H1 (cell line): Measurements from ENCODE around the gene CHAC1. TPM values are rescaled to one million over a fixed set of nuclear protein-coding genes. Genes with fewer than 3 reads are reported as not detected.

Source experiments
- CTCF ChIA-PET: fragments of 300-600 bp; sonication (Branson Sonifier 250); formaldehyde crosslinking; loops from one replicate; lab custom pipeline; 2021; ENCODE audit not compliant: partially characterized antibody; lab: Charles Lee
- POLR2A ChIA-PET: fragments of 300-600 bp; sonication (Branson Sonifier 250); formaldehyde crosslinking; loops from one replicate; lab custom pipeline; 2021; ENCODE audit warnings: inconsistent platforms; ENCODE audit not compliant: partially characterized antibody; lab: Charles Lee
- DNase-seq, 2 experiments: peaks; one replicate each; pipeline versions ENCODE4 v3.0.0 to v3.0.0-alpha.2; 2010 to 2022; ENCODE audit warnings: low spot score in 2 of 2, low read depth in 1 of 2, mixed read lengths in 1 of 2
- FAIRE-seq: peaks from 2 replicates; lab custom pipeline; 2011; peaks lifted over from hg19 to GRCh38; lab: Jason Lieb, UNC
- H2AFZ ChIP-seq: 2 replicates; pipeline ENCODE4 v1.8.1; 2012; ENCODE audit warnings: low read length, inconsistent platforms
- H2AK5ac ChIP-seq: 2 replicates; pipeline ENCODE4 v1.6.1; 2013; ENCODE audit warnings: low read depth, low read length
- H2BK120ac ChIP-seq: replicated peaks from 2 replicates; pipeline ENCODE3; 2013; ENCODE audit warnings: low read depth, low read length, inconsistent platforms
- H2BK12ac ChIP-seq: 2 replicates; pipeline ENCODE4 v1.6.1; 2013; ENCODE audit warnings: low read depth, low read length
- H2BK15ac ChIP-seq: 2 replicates; pipeline ENCODE4 v1.6.1; 2013; ENCODE audit warnings: low read length
- H2BK20ac ChIP-seq: 2 replicates; pipeline ENCODE4 v1.6.1; 2013; ENCODE audit warnings: low read length
- H2BK5ac ChIP-seq: 2 replicates; pipeline ENCODE4 v1.6.1; 2013; ENCODE audit warnings: low read depth, low read length
- H3K14ac ChIP-seq: 2 replicates; pipeline ENCODE4 v1.6.1; 2013; ENCODE audit warnings: inconsistent platforms; ENCODE audit not compliant: insufficient read length
- H3K18ac ChIP-seq: 2 replicates; pipeline ENCODE4 v1.6.1; 2013; ENCODE audit warnings: low read length; ENCODE audit errors: extremely low read depth
- H3K23ac ChIP-seq: 2 replicates; pipeline ENCODE4 v1.6.1; 2013; ENCODE audit warnings: inconsistent platforms; ENCODE audit not compliant: insufficient read length
- H3K23me2 ChIP-seq: 2 replicates; pipeline ENCODE4 v1.6.1; 2013; ENCODE audit warnings: low read depth, low read length
- H3K27ac ChIP-seq: 2 replicates; pipeline ENCODE4 v1.6.1; 2011; ENCODE audit warnings: low read depth, low read length, inconsistent platforms
- H3K27me3 ChIP-seq, 4 experiments: replicated peaks in 1 of 4; 1 replicate in 1 of 4; 2 replicates in 3 of 4; pipeline versions ENCODE4 v1.6.1 to v1.8.1; 2011 to 2013; ENCODE audit warnings: low read length in 3 of 4, mild to moderate bottlenecking in 3 of 4, inconsistent platforms in 2 of 4, mixed read lengths in 2 of 4, moderate library complexity in 1 of 4; ENCODE audit not compliant: control insufficient read depth in 3 of 4, insufficient read depth in 3 of 4; ENCODE audit errors: extremely low read depth in 1 of 4
- H3K36me3 ChIP-seq, 4 experiments: 2 replicates each; pipeline versions ENCODE4 v1.6.1 to v1.8.1; 2011 to 2013; ENCODE audit warnings: mild to moderate bottlenecking in 4 of 4, low read length in 3 of 4, moderate library complexity in 2 of 4, control low read depth in 1 of 4, inconsistent platforms in 1 of 4; ENCODE audit not compliant: insufficient read depth in 4 of 4, control insufficient read depth in 2 of 4
- H3K4ac ChIP-seq: replicated peaks from 2 replicates; pipeline ENCODE3; 2013; ENCODE audit warnings: low read length, low read depth, mixed read lengths, inconsistent platforms; ENCODE audit not compliant: insufficient read length
- H3K4me1 ChIP-seq, 4 experiments: replicated peaks in 1 of 4; 1 replicate in 1 of 4; 2 replicates in 3 of 4; pipeline versions ENCODE4 v1.6.1 to v1.8.1; 2011 to 2013; ENCODE audit warnings: low read length in 3 of 4, inconsistent platforms in 2 of 4, mixed read lengths in 1 of 4; ENCODE audit not compliant: insufficient read depth in 4 of 4, control insufficient read depth in 3 of 4
- H3K4me2 ChIP-seq, 2 experiments: 2 replicates each; pipeline versions ENCODE4 v1.6.1 to v1.8.1; 2011 to 2013; ENCODE audit warnings: low read depth in 2 of 2, low read length in 2 of 2, control low read depth in 1 of 2, inconsistent platforms in 1 of 2, mild to moderate bottlenecking in 1 of 2; ENCODE audit not compliant: insufficient read depth in 1 of 2
- H3K4me3 ChIP-seq, 4 experiments: fragments of 200-600, 300-600 bp in 1 of 4; sonication (generic), shearing (Covaris generic), sonication (Bioruptor Twin) in 1 of 4; 2 replicates each; pipeline versions ENCODE4 v1.5.1 to v1.8.1; 2011 to 2016; ENCODE audit warnings: low read length in 4 of 4, low read depth in 3 of 4, control low read depth in 2 of 4, inconsistent platforms in 2 of 4, mild to moderate bottlenecking in 2 of 4, mixed read lengths in 1 of 4, moderate library complexity in 1 of 4; ENCODE audit not compliant: insufficient read depth in 2 of 4; ENCODE audit errors: extremely low read depth in 1 of 4
- H3K56ac ChIP-seq: replicated peaks from 2 replicates; pipeline ENCODE3; 2013; ENCODE audit warnings: low read depth, mild to moderate bottlenecking, mixed read lengths, low read length, inconsistent platforms; ENCODE audit not compliant: insufficient read length
- H3K79me1 ChIP-seq: 2 replicates; pipeline ENCODE4 v1.6.1; 2013; ENCODE audit warnings: low read depth, low read length, control low read depth
- H3K79me2 ChIP-seq, 2 experiments: 2 replicates each; pipeline versions ENCODE4 v1.6.1 to v1.8.1; 2012 to 2013; ENCODE audit warnings: low read length in 2 of 2, mild to moderate bottlenecking in 2 of 2, inconsistent platforms in 1 of 2; ENCODE audit not compliant: insufficient read depth in 2 of 2, control insufficient read depth in 1 of 2
- H3K9ac ChIP-seq, 4 experiments: replicated peaks in 1 of 4; 1 replicate in 1 of 4; 2 replicates in 3 of 4; pipeline versions ENCODE4 v1.6.1 to v1.8.1; 2011 to 2013; ENCODE audit warnings: low read depth in 3 of 4, low read length in 3 of 4, control low read depth in 2 of 4, mild to moderate bottlenecking in 2 of 4, moderate library complexity in 2 of 4, inconsistent platforms in 1 of 4; ENCODE audit errors: extremely low read depth in 1 of 4
- H3K9me3 ChIP-seq, 2 experiments: 2 replicates each; pipeline versions ENCODE4 v1.6.1 to v1.8.1; 2012 to 2013; ENCODE audit warnings: mild to moderate bottlenecking in 2 of 2, moderate library complexity in 2 of 2, control low read depth in 1 of 2, inconsistent platforms in 1 of 2, low read depth in 1 of 2, low read length in 1 of 2, mixed read lengths in 1 of 2; ENCODE audit not compliant: insufficient read depth in 2 of 2
- H4K20me1 ChIP-seq, 2 experiments: replicated peaks in 1 of 2; 2 replicates each; pipeline versions ENCODE3 to v1.8.1; 2011 to 2013; ENCODE audit warnings: inconsistent platforms in 2 of 2, low read length in 2 of 2, mild to moderate bottlenecking in 1 of 2; ENCODE audit not compliant: insufficient read depth in 2 of 2, control insufficient read depth in 1 of 2
- H4K5ac ChIP-seq: 2 replicates; pipeline ENCODE4 v1.6.1; 2013; ENCODE audit warnings: low read length, low read depth, mixed read lengths, inconsistent platforms; ENCODE audit not compliant: insufficient read length
- H4K8ac ChIP-seq: 2 replicates; pipeline ENCODE4 v1.8.0; 2013; ENCODE audit warnings: mild to moderate bottlenecking, moderate library complexity, low read length, inconsistent platforms; ENCODE audit not compliant: insufficient read depth; ENCODE audit errors: extremely low read depth
- H4K91ac ChIP-seq: replicated peaks from 2 replicates; pipeline ENCODE3; 2013; ENCODE audit warnings: low read length, mixed read lengths, inconsistent platforms; ENCODE audit not compliant: insufficient read length
- BRCA1 ChIP-seq: IDR thresholded peaks from 2 replicates; pipeline ENCODE4 v1.6.1; 2012; ENCODE audit warnings: low read depth, low read length, improper control_type of control experiment
- CBX8 ChIP-seq: fragments of 300-800, 300-1000 bp; sonication (generic); IDR thresholded peaks from 2 replicates; pipeline ENCODE4 v1.7.1; 2016; ENCODE audit warnings: low read depth, low read length, borderline replicate concordance
- CREB1 ChIP-seq: IDR thresholded peaks from 2 replicates; pipeline ENCODE4 v1.6.1; 2012; ENCODE audit warnings: inconsistent platforms
- JUND ChIP-seq: IDR thresholded peaks from 2 replicates; pipeline ENCODE4 v1.6.1; 2011; ENCODE audit warnings: mild to moderate bottlenecking, improper control_type of control experiment, low read length
- KDM4A ChIP-seq: IDR thresholded peaks from one replicate; pipeline ENCODE4 v1.7.1; 2012; ENCODE audit warnings: low read depth, mild to moderate bottlenecking, moderate library complexity, low read length, inconsistent platforms; ENCODE audit not compliant: severe bottlenecking
- POU5F1 ChIP-seq: IDR thresholded peaks from 2 replicates; pipeline ENCODE4 v1.6.1; 2011; ENCODE audit warnings: low read depth, mild to moderate bottlenecking, low read length, moderate library complexity
- SIRT6 ChIP-seq: IDR thresholded peaks from one replicate; pipeline ENCODE4 v1.7.1; 2012; ENCODE audit warnings: low read length, inconsistent platforms
- SUZ12 ChIP-seq: fragments of 200-600 bp; sonication (generic); IDR thresholded peaks from 2 replicates; pipeline ENCODE4 v1.6.1; 2012; ENCODE audit warnings: mild to moderate bottlenecking, inconsistent platforms, low read length, moderate library complexity, mixed read lengths
- WGBS, 2 experiments: shearing (Covaris generic) in 1 of 2; methylation state at CpG; one replicate each; pipeline versions ENCODE4 v1.1.6 to v1.1.7; 2013 to 2015; ENCODE audit warnings: low lambda C conversion rate in 2 of 2, mixed read lengths in 2 of 2, inconsistent platforms in 1 of 2, low coverage in 1 of 2, missing lambda C conversion rate in 1 of 2; ENCODE audit not compliant: insufficient replicate concordance in 2 of 2, insufficient coverage in 1 of 2, insufficient read length in 1 of 2; ENCODE audit errors: extremely low coverage in 1 of 2, missing lambda C conversion rate in 1 of 2; 5-methylcytosine and 5-hydroxymethylcytosine counted together
- polyA plus RNA-seq, 7 experiments: library from polyadenylated mRNA; depleted of rRNA in 3 of 7; stranded (reverse) in 5 of 7; unstranded in 2 of 7; fragments of >200 nt in 5 of 7; fragments of 200-250 nt in 2 of 7; gene quantifications; 1 replicate in 5 of 7; 2 replicates in 1 of 7; 4 replicates in 1 of 7; pipeline versions ENCODE4 v1.2.1 to v1.2.3, GENCODE V29; 2011 to 2013; ENCODE audit warnings: missing spikeins in 2 of 7, mixed read lengths in 2 of 7
- total RNA-seq: library from RNA; stranded (reverse); fragmentation: NEBNext Ultra II Directional; extraction: Animal tissue kit (Norgen Biotek cat#: 25700); gene quantifications from 2 replicates; pipeline ENCODE4 v1.2.1, GENCODE V29; 2021

Gene CHAC1
- total and polyA plus RNA-seq, 2 of the 8 experiments (the other 6 are each of a cell fraction or from before 2014, with no cell fraction given) = 34.3 to 159 TPM

GRCh38 chr15:40933517-40933902 is 19.8 kb upstream of the CHAC1 start:
- Histone ChIP-seq H4K8ac (no peak overlapping the region), H4K5ac (no peak overlapping the region), H2BK12ac (no peak overlapping the region), H3K79me1 (no peaks in the 10 kb centered on the region), H3K36me3 (no peaks in the 10 kb centered on the region), H2BK15ac (no peak overlapping the region), H3K9me3 (no peaks in the 10 kb centered on the region), H3K4ac (no peak overlapping the region), H3K23ac (no peak overlapping the region), H3K18ac (no peak overlapping the region), H3K27me3 (peaks cover 28 to 61% (median 50%) of the 10 kb centered on the region in 4 experiments), H3K79me2 (no peaks in the 10 kb centered on the region), H3K4me2 (no peak overlapping the region), H3K14ac (no peak overlapping the region), H2AK5ac (no peak overlapping the region), H2BK120ac (no peak overlapping the region), H4K91ac (no peak overlapping the region), H3K4me3 (no peak overlapping the region), H2BK5ac (no peak overlapping the region), H3K23me2 (peaks cover 17% of the 10 kb centered on the region; the same call in 1 of the 2 replicates), H4K20me1 (peaks cover 2 to 12% of the 10 kb centered on the region in 2 experiments), H2BK20ac (no peak overlapping the region), H3K9ac (no peak overlapping the region), H3K27ac (no peak overlapping the region), H2AFZ (no peak overlapping the region), H3K56ac (no peak overlapping the region), H3K4me1 (peaks cover 0 to 20% (median 11%) of the 10 kb centered on the region in 4 experiments; a peak in 5 of 7 replicates)
- DNase-seq (no peak), FAIRE-seq (no peak)
- POLR2A ChIA-PET = interaction anchor here (0.7 to 43.8 kb wide), 5 partner anchors 10 to 48 kb away, joined by 3 to 1505 read pairs (median 5); partner anchors contain the start of gene CHAC1
- WGBS, 2 experiments = 80% methylated on average over 3 of the region's 3 CpGs; no CpG with 5 or more reads in 1 of the 2 experiments
- CTCF ChIA-PET = interaction anchor here (1.2 to 33.1 kb wide), 6 partner anchors 6 to 90 kb away, joined by 3 to 619 read pairs (median 298); partner anchors contain the start of genes CHAC1, DLL4 and VPS18
- TF ChIP-seq BRCA1 (no peak), KDM4A (no peak), SIRT6 (no peak), POU5F1 (no peak), CREB1 (no peak), CBX8 (no peak), SUZ12 (no peak), JUND (no peak)
